HCT116 (cell line): ENCODE results near the gene DUSP2. TPM values are rescaled to one million over a fixed set of nuclear protein-coding genes. Genes with fewer than 3 reads are reported as not detected.
A peak's percentile ranks its signal among the peaks of the same experiment; 100 is the strongest.

Experiments used
- ATAC-seq: fragments of 200-7000 bp; cut with Tn5 transposase; 2 replicates; pipeline ENCODE4 v1.9.1; 2020; ENCODE audit warnings: mild to moderate bottlenecking, moderate library complexity
- BruUV-seq: library from RNA; stranded (reverse); fragments of 400-500 nt; replicated peaks from 2 replicates; lab custom pipeline; 2021; lab: Mats Ljungman, UMichigan
- CTCF ChIA-PET: fragments of 300-600 bp; sonication (Branson Sonifier 250); formaldehyde crosslinking; loops from one replicate; lab custom pipeline; 2021; ENCODE audit warnings: antibody characterized with exemption; lab: Charles Lee
- POLR2A ChIA-PET: fragments of 300-600, 350-600 bp; sonication (Branson Sonifier 250); formaldehyde crosslinking; loops from one replicate; lab custom pipeline; 2021; ENCODE audit warnings: antibody characterized with exemption; lab: Charles Lee
- RAD21 ChIA-PET, 2 experiments: fragments of 300-600 bp; sonication (Branson Sonifier 250); formaldehyde crosslinking; loops; one replicate each; lab custom pipeline; 2023; ENCODE audit warnings: low total read pairs in 2 of 2; ENCODE audit not compliant: uncharacterized antibody in 2 of 2, unreplicated experiment in 2 of 2, low non-redundant PET in 1 of 2; lab: Charles Lee
- DNase-seq: peaks from one replicate; pipeline ENCODE4 v3.0.0-alpha.2; 2010; ENCODE audit warnings: low read depth, low spot score
- H2AFZ ChIP-seq: fragments of 200-600 bp; shearing (Covaris generic), sonication (generic); 2 replicates; pipeline ENCODE4 v1.6.1; 2017; ENCODE audit warnings: low read depth, mixed run types, mixed read lengths, antibody characterized with exemption, low read length; ENCODE audit not compliant: poor library complexity, severe bottlenecking
- H3K27ac ChIP-seq: 2 replicates; pipeline ENCODE4 v1.5.1; 2012; ENCODE audit warnings: low read depth, low read length
- H3K27me3 ChIP-seq: fragments of 200-600 bp; sonication (generic); 2 replicates; pipeline ENCODE4 v1.6.1; 2016; ENCODE audit warnings: mixed run types, low read length, mixed read lengths; ENCODE audit not compliant: insufficient read depth
- H3K36me3 ChIP-seq, 2 experiments: fragments of 200-500 bp in 1 of 2; fragments of 200-600 bp in 1 of 2; sonication (Bioruptor generic) in 1 of 2; sonication (generic) in 1 of 2; 2 replicates each; pipeline versions ENCODE4 v1.5.1 to v1.6.1; 2014 to 2016; ENCODE audit warnings: low read length in 2 of 2, inconsistent platforms in 1 of 2, mixed read lengths in 1 of 2, mixed run types in 1 of 2; ENCODE audit not compliant: insufficient read depth in 2 of 2, control insufficient read depth in 1 of 2
- H3K4me1 ChIP-seq, 2 experiments: fragments of 200-600 bp in 1 of 2; sonication (generic) in 1 of 2; 2 replicates each; pipeline versions ENCODE4 v1.5.1 to v1.6.1; 2012 to 2017; ENCODE audit warnings: low read length in 2 of 2, inconsistent platforms in 1 of 2, mild to moderate bottlenecking in 1 of 2, mixed read lengths in 1 of 2, mixed run types in 1 of 2, moderate library complexity in 1 of 2; ENCODE audit not compliant: insufficient read depth in 2 of 2, control insufficient read depth in 1 of 2
- H3K4me2 ChIP-seq: fragments of 200-600 bp; sonication (generic); 2 replicates; pipeline ENCODE4 v1.6.1; 2017; ENCODE audit warnings: mixed run types, low read length, mixed read lengths
- H3K4me3 ChIP-seq, 2 experiments: fragments of 200-600 bp in 1 of 2; sonication (generic) in 1 of 2; replicated peaks in 1 of 2; 2 replicates each; pipeline ENCODE4 v1.5.1; 2011 to 2016; ENCODE audit warnings: low read length in 2 of 2, control low read depth in 1 of 2, low read depth in 1 of 2, mild to moderate bottlenecking in 1 of 2, mixed read lengths in 1 of 2, mixed run types in 1 of 2
- H3K79me2 ChIP-seq: fragments of 200-600 bp; sonication (generic); 2 replicates; pipeline ENCODE4 v1.6.1; 2017; ENCODE audit warnings: mild to moderate bottlenecking, mixed run types, low read length, moderate library complexity, mixed read lengths; ENCODE audit not compliant: insufficient read depth
- H3K9ac ChIP-seq: fragments of 200-600 bp; sonication (generic); 2 replicates; pipeline ENCODE4 v1.6.1; 2016; ENCODE audit warnings: low read length, mixed read lengths
- H3K9me2 ChIP-seq: fragments of 200-600 bp; sonication (generic), shearing (Covaris generic); 2 replicates; pipeline ENCODE4 v1.6.1; 2017; ENCODE audit warnings: mixed run types, mild to moderate bottlenecking, moderate library complexity; ENCODE audit not compliant: insufficient read depth
- H3K9me3 ChIP-seq, 2 experiments: fragments of 200-500 bp in 1 of 2; fragments of 200-600 bp in 1 of 2; sonication (Bioruptor generic) in 1 of 2; sonication (generic) in 1 of 2; 2 replicates each; pipeline ENCODE4 v1.6.1; 2014 to 2017; ENCODE audit warnings: low read length in 2 of 2, mixed read lengths in 2 of 2, inconsistent platforms in 1 of 2, low read depth in 1 of 2, mild to moderate bottlenecking in 1 of 2, mixed run types in 1 of 2, moderate library complexity in 1 of 2; ENCODE audit not compliant: control insufficient read depth in 1 of 2, insufficient read depth in 1 of 2
- H4K20me1 ChIP-seq: fragments of 200-600 bp; sonication (generic), shearing (Covaris generic); 2 replicates; pipeline ENCODE4 v1.6.1; 2017; ENCODE audit warnings: mixed run types, mild to moderate bottlenecking, moderate library complexity; ENCODE audit not compliant: insufficient read depth
- ATF3 ChIP-seq: IDR thresholded peaks from 2 replicates; pipeline ENCODE4 v1.6.1; 2012
- EGR1 ChIP-seq: IDR thresholded peaks from 2 replicates; pipeline ENCODE4 v1.6.1; 2012; ENCODE audit warnings: low read depth
- ELF1 ChIP-seq: IDR thresholded peaks from 2 replicates; pipeline ENCODE4 v1.6.1; 2012; ENCODE audit warnings: low read depth, borderline replicate concordance
- EZH2 ChIP-seq: fragments of 200-600 bp; sonication (generic); IDR thresholded peaks from 2 replicates; pipeline ENCODE4 v1.6.1; 2017; ENCODE audit warnings: antibody characterized with exemption, mixed run types
- EZH2phosphoT487 ChIP-seq: fragments of 200-600 bp; IDR thresholded peaks from 2 replicates; pipeline ENCODE4 v1.6.1; 2018; ENCODE audit warnings: antibody characterized with exemption, borderline replicate concordance
- FOSL1 ChIP-seq: IDR thresholded peaks from 2 replicates; pipeline ENCODE4 v1.6.1; 2012; ENCODE audit warnings: low read depth
- POLR2AphosphoS5 ChIP-seq: IDR thresholded peaks from 2 replicates; pipeline ENCODE4 v1.6.1; 2011; ENCODE audit warnings: mild to moderate bottlenecking, low read depth, low read length, moderate library complexity
- YY1 ChIP-seq: IDR thresholded peaks from 2 replicates; pipeline ENCODE4 v1.6.1; 2011; ENCODE audit warnings: low read length, low read depth, moderate library complexity, mild to moderate bottlenecking; ENCODE audit not compliant: insufficient replicate concordance; ENCODE audit errors: extremely low read depth
- intact Hi-C: fragments of 100-400 bp; cut with micrococcal nuclease; formaldehyde crosslinking; loops from 2 replicates; pipeline ENCODE4 v1.10.0; 2022
- total RNA-seq: library from RNA; stranded (reverse); gene quantifications from one replicate; pipeline ENCODE4 v1.2.1, GENCODE V29; 2021; ENCODE audit not compliant: unreplicated experiment
- TF ChIP-seq, protein P1 (sequence below), 3 experiments: fragments of 200-600 bp in 1 of 3; sonication (generic) in 1 of 3; IDR thresholded peaks in 2 of 3; conservative IDR thresholded peaks in 1 of 3; 2 replicates each; pipeline ENCODE4 v1.5.1; 2012 to 2017; ENCODE audit warnings: low read depth in 2 of 3, low read length in 2 of 3, antibody characterized with exemption in 1 of 3, borderline replicate concordance in 1 of 3, control low read depth in 1 of 3, mild to moderate bottlenecking in 1 of 3, mixed read lengths in 1 of 3, mixed run types in 1 of 3, moderate library complexity in 1 of 3; ENCODE audit not compliant: insufficient read depth in 1 of 3

Gene DUSP2
- total RNA-seq, 1 experiment from 2014 or later = 24.5 TPM

DNA sequence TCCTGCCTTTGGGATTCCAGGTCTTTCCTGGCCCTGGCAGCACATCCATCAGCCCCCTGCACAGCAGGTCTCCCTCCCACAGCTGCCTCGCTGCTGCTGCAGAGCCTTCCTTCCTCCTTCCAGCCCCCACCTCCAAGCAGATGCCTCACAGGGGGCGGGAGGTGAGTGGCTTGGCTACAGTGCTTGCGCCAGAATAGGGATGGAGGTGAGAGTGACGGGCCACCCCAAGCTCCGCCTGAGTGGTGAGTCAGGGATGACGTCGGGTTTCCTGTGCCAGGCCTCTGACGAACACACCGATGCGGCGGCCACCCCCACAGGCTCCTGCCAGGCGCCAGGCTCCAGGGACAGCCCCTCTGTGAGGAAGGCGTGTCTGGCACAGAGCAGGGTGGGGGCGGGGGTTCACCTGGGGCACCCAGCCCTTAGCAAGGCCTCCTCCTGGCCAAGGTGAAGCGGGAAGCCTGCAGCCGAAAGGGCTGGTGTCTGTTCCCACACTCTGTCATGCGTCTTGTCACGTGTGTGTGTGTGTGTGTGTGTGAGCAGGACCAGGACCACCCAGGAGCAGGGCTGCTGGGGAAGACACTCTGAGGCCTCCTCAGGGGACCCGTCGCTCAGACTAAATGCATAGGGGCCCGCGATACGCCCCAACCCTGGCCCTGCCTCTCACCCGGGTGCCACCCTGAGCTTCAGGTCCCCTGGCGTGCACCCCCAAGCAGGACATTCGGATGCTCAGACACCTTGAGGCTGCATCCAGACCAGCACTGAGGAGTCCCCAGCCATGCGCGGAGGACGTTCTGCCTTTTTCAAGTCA is 3.4 kb upstream of the DUSP2 start:
- Histone ChIP-seq H3K4me2 (peak overlapping the region; percentile 65), H3K9ac (peak overlapping the region; percentile 3), H3K27ac (peak overlapping the region; percentile 17; the same call in 1 of the 2 replicates), H3K9me3 (no peaks in the 10 kb centered on the region), H3K9me2 (no peaks in the 10 kb centered on the region), H3K36me3 (peaks cover 0 to 6% of the 10 kb centered on the region in 2 experiments; a peak in 1 of 4 replicates), H3K27me3 (no peaks in the 10 kb centered on the region), H4K20me1 (no peaks in the 10 kb centered on the region), H3K79me2 (peaks cover 13% of the 10 kb centered on the region), H3K4me3 (peak overlapping the region; percentile 7 to 34; a peak in 3 of 4 replicates), H3K4me1 (peaks cover 20 to 45% of the 10 kb centered on the region in 2 experiments), H2AFZ (no peak overlapping the region)
- ChIA-PET CTCF (interaction anchor here (0.7 kb wide), 1 partner anchor 27 kb away, joined by 3 read pairs; no protein-coding TSS in a partner anchor), POLR2A (no interaction called here), RAD21 (interaction anchor here in 1 of 2 experiments (0.8 kb wide), 1 partner anchor 118 kb away, joined by 6 read pairs; no protein-coding TSS in a partner anchor)
- ATAC-seq = peak; percentile 75
- peak; percentile 79 for TF ChIP-seq FOSL1
- peak; percentile 9 for TF ChIP-seq YY1
- peak; percentile 76; the same call in 1 of the 2 replicates for TF ChIP-seq EGR1
- TF ChIP-seq POLR2AphosphoS5 = no peak; the same call in 1 of the 2 replicates
- peak; percentile 88 for DNase-seq
- intact Hi-C loops = no loop called here
- BruUV-seq = no TSS peak

- Histone ChIP-seq H3K79me2 (peaks cover 21% of the 10 kb centered on the region), H3K27ac (no peak overlapping the region; the same call in 1 of the 2 replicates), H3K4me2 (peak overlapping the region; percentile 65)
Observed at GRCh38 chr2:96147593-96148201, 2.5 kb upstream of the DUSP2 start.

More at GRCh38 chr2:96147593-96148201, 2.5 kb upstream of the DUSP2 start:
- TF ChIP-seq EZH2phosphoT487 = no peak
- no peak for TF ChIP-seq EZH2
- no peak for TF ChIP-seq ELF1
- no peak for TF ChIP-seq ATF3
- TF ChIP-seq, protein P1, sequence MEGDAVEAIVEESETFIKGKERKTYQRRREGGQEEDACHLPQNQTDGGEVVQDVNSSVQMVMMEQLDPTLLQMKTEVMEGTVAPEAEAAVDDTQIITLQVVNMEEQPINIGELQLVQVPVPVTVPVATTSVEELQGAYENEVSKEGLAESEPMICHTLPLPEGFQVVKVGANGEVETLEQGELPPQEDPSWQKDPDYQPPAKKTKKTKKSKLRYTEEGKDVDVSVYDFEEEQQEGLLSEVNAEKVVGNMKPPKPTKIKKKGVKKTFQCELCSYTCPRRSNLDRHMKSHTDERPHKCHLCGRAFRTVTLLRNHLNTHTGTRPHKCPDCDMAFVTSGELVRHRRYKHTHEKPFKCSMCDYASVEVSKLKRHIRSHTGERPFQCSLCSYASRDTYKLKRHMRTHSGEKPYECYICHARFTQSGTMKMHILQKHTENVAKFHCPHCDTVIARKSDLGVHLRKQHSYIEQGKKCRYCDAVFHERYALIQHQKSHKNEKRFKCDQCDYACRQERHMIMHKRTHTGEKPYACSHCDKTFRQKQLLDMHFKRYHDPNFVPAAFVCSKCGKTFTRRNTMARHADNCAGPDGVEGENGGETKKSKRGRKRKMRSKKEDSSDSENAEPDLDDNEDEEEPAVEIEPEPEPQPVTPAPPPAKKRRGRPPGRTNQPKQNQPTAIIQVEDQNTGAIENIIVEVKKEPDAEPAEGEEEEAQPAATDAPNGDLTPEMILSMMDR (IDR thresholded peaks at IDR 0.05 in 2 of 3, conservative IDR thresholded peaks at IDR 0.05 in 1 of 3; ENCODE audit: borderline replicate concordance in 1 of 3, insufficient read depth in 1 of 3, low read depth in 2 of 3, low read length in 2 of 3) = 0 out of 6 replicates have a peak, but pooled peaks of 1 of the 3 experiments have one; percentile 11
- no peak overlapping the region for H3K4me3 ChIP-seq
- H3K4me1 ChIP-seq = peaks cover 20 to 47% of the 10 kb centered on the region in 2 experiments
- ChIA-PET RAD21 (interaction anchor here in 1 of 2 experiments (0.8 kb wide), 1 partner anchor 119 kb away, joined by 6 read pairs; no protein-coding TSS in a partner anchor), POLR2A (no interaction called here), CTCF (interaction anchor here (0.7 kb wide), 1 partner anchor 28 kb away, joined by 3 read pairs; no protein-coding TSS in a partner anchor)
- no peak for ATAC-seq
- no peaks in the 10 kb centered on the region for H3K9me3 ChIP-seq
- no peak for DNase-seq
- intact Hi-C loops = no loop called here
- H4K20me1 ChIP-seq = no peaks in the 10 kb centered on the region
- H3K9me2 ChIP-seq = no peaks in the 10 kb centered on the region
- H2AFZ ChIP-seq = no peak overlapping the region
- no peaks in the 10 kb centered on the region for H3K27me3 ChIP-seq
- H3K36me3 ChIP-seq = peaks cover 4 to 15% of the 10 kb centered on the region in 2 experiments; a peak in 2 of 4 replicates
- H3K9ac ChIP-seq = peak overlapping the region; percentile 3; the same call in 1 of the 2 replicates
- BruUV-seq = no TSS peak
